PC-3 (cell line): ENCODE data around the gene PRRX2.

Experiments used
- EZH2 ChIP-seq: fragments of 300-600 bp; sonication (generic); IDR thresholded peaks from one replicate; pipeline ENCODE4 v1.6.1; 2017; ENCODE audit warnings: antibody characterized with exemption, mild to moderate bottlenecking, low read length; ENCODE audit not compliant: unreplicated experiment
- TF ChIP-seq, protein P1 (sequence below): fragments of 300-600 bp; sonication (generic); conservative IDR thresholded peaks from 2 replicates; pipeline ENCODE4 v1.5.1; 2017; ENCODE audit warnings: antibody characterized with exemption, low read depth, mild to moderate bottlenecking, low read length

GRCh38 chr9:129731477-129732085 lies 66.1 kb downstream of the PRRX2 start:
- TF ChIP-seq, protein P1, sequence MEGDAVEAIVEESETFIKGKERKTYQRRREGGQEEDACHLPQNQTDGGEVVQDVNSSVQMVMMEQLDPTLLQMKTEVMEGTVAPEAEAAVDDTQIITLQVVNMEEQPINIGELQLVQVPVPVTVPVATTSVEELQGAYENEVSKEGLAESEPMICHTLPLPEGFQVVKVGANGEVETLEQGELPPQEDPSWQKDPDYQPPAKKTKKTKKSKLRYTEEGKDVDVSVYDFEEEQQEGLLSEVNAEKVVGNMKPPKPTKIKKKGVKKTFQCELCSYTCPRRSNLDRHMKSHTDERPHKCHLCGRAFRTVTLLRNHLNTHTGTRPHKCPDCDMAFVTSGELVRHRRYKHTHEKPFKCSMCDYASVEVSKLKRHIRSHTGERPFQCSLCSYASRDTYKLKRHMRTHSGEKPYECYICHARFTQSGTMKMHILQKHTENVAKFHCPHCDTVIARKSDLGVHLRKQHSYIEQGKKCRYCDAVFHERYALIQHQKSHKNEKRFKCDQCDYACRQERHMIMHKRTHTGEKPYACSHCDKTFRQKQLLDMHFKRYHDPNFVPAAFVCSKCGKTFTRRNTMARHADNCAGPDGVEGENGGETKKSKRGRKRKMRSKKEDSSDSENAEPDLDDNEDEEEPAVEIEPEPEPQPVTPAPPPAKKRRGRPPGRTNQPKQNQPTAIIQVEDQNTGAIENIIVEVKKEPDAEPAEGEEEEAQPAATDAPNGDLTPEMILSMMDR, result no peak
- TF ChIP-seq EZH2, result no peak
